Activated naive CD4-positive, alpha-beta T cell treated with anti-CD3 and anti-CD28 coated beads, Interleukin-2, amount 50 U/mL, for 72 hours (primary cell): Measurements from ENCODE around the gene NOP14. TPM values are rescaled to one million over a fixed set of nuclear protein-coding genes. Genes with fewer than 3 reads are reported as not detected.
"Not testable (repeated sequence)": the region's sequence is repeated elsewhere in the genome, so short reads cannot be mapped to it uniquely, and the experiment has no call there.

Experiments used
- ATAC-seq, 2 donors: fragments of 150-1000 bp; cut with Tn5 transposase; 2 replicates each; pipeline ENCODE4 v1.10.0; 2021; ENCODE audit warnings: mild to moderate bottlenecking in 2 of 2, moderate library complexity in 2 of 2
- DNase-seq, 2 donors: peaks; one replicate each; pipeline ENCODE4 v3.0.0; 2021 to 2022; ENCODE audit warnings: low spot score in 2 of 2
- H3K27ac Mint-ChIP-seq, 2 donors: one replicate each; pipeline ENCODE4 v1.8.0; 2022; ENCODE audit warnings: mild to moderate bottlenecking in 2 of 2, mixed read lengths in 2 of 2
- H3K36me3 Mint-ChIP-seq, 2 donors: one replicate each; pipeline ENCODE4 v1.8.0; 2022; ENCODE audit warnings: mixed read lengths in 2 of 2
- H3K9me3 Mint-ChIP-seq, 2 donors: one replicate each; pipeline ENCODE4 v1.8.0; 2022; ENCODE audit warnings: mixed read lengths in 2 of 2
- total RNA-seq, 2 donors: library from RNA; stranded (reverse); gene quantifications; one replicate each; pipeline ENCODE4 v1.2.3, GENCODE V29; 2022

NOP14 gene
- total RNA-seq, 2 donors from 2014 or later, result 62.9 to 77.1 TPM

GRCh38 chr4:2947926-2948325, 15.3 kb downstream of the NOP14 start:
- ATAC-seq, result no peak
- H3K27ac Mint-ChIP-seq, result peak overlapping the region; percentile 41 to 71

GRCh38 chr4:2946812-2947600, 16.2 kb downstream of the NOP14 start:
- Mint-ChIP-seq H3K9me3 (no peaks in the 10 kb centered on the region), H3K27ac (peak overlapping the region; percentile 43 to 79), H3K36me3 (peaks cover 33 to 37% of the 10 kb centered on the region in 2 donors)
- ATAC-seq (no peak), DNase-seq (no peak)

More at GRCh38 chr4:2947926-2948325, 15.3 kb downstream of the NOP14 start:
- H3K9me3 Mint-ChIP-seq, result no peaks in the 10 kb centered on the region
- H3K36me3 Mint-ChIP-seq, result peaks cover 33 to 41% of the 10 kb centered on the region in 2 donors
- no peak for DNase-seq

GRCh38 chr4:2945619-2946604, 17.3 kb downstream of the NOP14 start:
- H3K9me3 Mint-ChIP-seq, DNase-seq, ATAC-seq: not testable (repeated sequence)
- Mint-ChIP-seq H3K36me3 (peaks cover 28 to 29% of the 10 kb centered on the region in 2 donors), H3K27ac (peak overlapping the region; percentile 43 to 61)

GRCh38 chr4:2944586-2945526, 18.4 kb downstream of the NOP14 start:
- DNase-seq, result peak in 1 of 2 donors; percentile 44
- Mint-ChIP-seq H3K27ac (peak overlapping the region; percentile 22 to 35), H3K36me3 (peaks cover 20% of the 10 kb centered on the region in 2 donors), H3K9me3 (no peaks in the 10 kb centered on the region)
- ATAC-seq, result no peak

GRCh38 chr4:2944091-2944482, 19.1 kb downstream of the NOP14 start:
- Mint-ChIP-seq H3K36me3 (peaks cover 22 to 26% of the 10 kb centered on the region in 2 donors), H3K27ac (peak overlapping the region in 1 of 2 donors; percentile 88), H3K9me3 (no peaks in the 10 kb centered on the region)
- ATAC-seq, result no peak
- DNase-seq, result no peak

- Mint-ChIP-seq H3K9me3 (no peaks in the 10 kb centered on the region), H3K36me3 (peaks cover 26 to 27% of the 10 kb centered on the region in 2 donors), H3K27ac (peak overlapping the region; percentile 88 to 91)
- ATAC-seq (peak in 1 of 2 donors; percentile 6), DNase-seq (peak in 1 of 2 donors; percentile 26)
Measured at GRCh38 chr4:2943364-2944090, 19.7 kb downstream of the NOP14 start.

GRCh38 chr4:2942532-2943363, 20.5 kb downstream of the NOP14 start:
- Mint-ChIP-seq H3K9me3 (no peaks in the 10 kb centered on the region), H3K36me3 (peaks cover 26 to 29% of the 10 kb centered on the region in 2 donors), H3K27ac (peak overlapping the region; percentile 91 to 93)
- ATAC-seq (peak; percentile 14 to 20), DNase-seq (peak in 1 of 2 donors; percentile 54)

- DNase-seq (no peak), ATAC-seq (no peak)
- Mint-ChIP-seq H3K36me3 (peaks cover 26 to 36% of the 10 kb centered on the region in 2 donors), H3K27ac (peak overlapping the region; percentile 91 to 93), H3K9me3 (no peaks in the 10 kb centered on the region)
Measured at GRCh38 chr4:2942037-2942531, 21.1 kb downstream of the NOP14 start.

GRCh38 chr4:2941138-2942036, 21.8 kb downstream of the NOP14 start:
- peak in 1 of 2 donors; percentile 52 for DNase-seq
- H3K9me3 Mint-ChIP-seq, result no peaks in the 10 kb centered on the region
- peak overlapping the region; percentile 57 to 91 for H3K27ac Mint-ChIP-seq
- H3K36me3 Mint-ChIP-seq, result peaks cover 20 to 38% of the 10 kb centered on the region in 2 donors
- ATAC-seq, result no peak

- peaks cover 18 to 35% of the 10 kb centered on the region in 2 donors for H3K36me3 Mint-ChIP-seq
- DNase-seq (peak in 1 of 2 donors; percentile 53), ATAC-seq (no peak)
- H3K9me3 Mint-ChIP-seq, result no peaks in the 10 kb centered on the region
- peak overlapping the region; percentile 14 to 91 for H3K27ac Mint-ChIP-seq
Measured at GRCh38 chr4:2940267-2941137, 22.7 kb downstream of the NOP14 start.

GRCh38 chr4:2939383-2940243, 23.6 kb downstream of the NOP14 start:
- peaks cover 16 to 35% of the 10 kb centered on the region in 2 donors for H3K36me3 Mint-ChIP-seq
- H3K27ac Mint-ChIP-seq, result peak overlapping the region; percentile 72 to 91
- H3K9me3 Mint-ChIP-seq, result no peaks in the 10 kb centered on the region
- ATAC-seq (no peak), DNase-seq (peak in 1 of 2 donors; percentile 59)

GRCh38 chr4:2938906-2939305, 24.3 kb downstream of the NOP14 start:
- peak overlapping the region; percentile 72 to 91 for H3K27ac Mint-ChIP-seq
- no peaks in the 10 kb centered on the region for H3K9me3 Mint-ChIP-seq
- peaks cover 16 to 35% of the 10 kb centered on the region in 2 donors for H3K36me3 Mint-ChIP-seq
- ATAC-seq (no peak), DNase-seq (peak in 1 of 2 donors; percentile 47)
